SKM-1 (cell line): ENCODE data around the gene IL10RA.
"Not testable (repeated sequence)": the region's sequence is repeated elsewhere in the genome, so short reads cannot be mapped to it uniquely, and the experiment has no call there.

ENCODE experiments used
- DNase-seq: peaks from one replicate; lab custom pipeline; 2025; ENCODE audit not compliant: unreplicated experiment; lab: John Stamatoyannopoulos, UW

The IL10RA gene

GRCh38 chr11:117985953-117986887 lies at the start of gene IL10RA:
Gene IL10RA (plus strand): TSS chr11:117986394. CDS start chr11:117986468, 74 bp downstream.
- no peak for DNase-seq

GRCh38 chr11:117936973-117937372 lies 49.2 kb upstream of the IL10RA start:
- DNase-seq = no peak

- no peak for DNase-seq
These were observed 45.5 kb upstream of the IL10RA start for GRCh38 chr11:117940736-117941135.

- DNase-seq = no peak
These were observed 45.0 kb upstream of the IL10RA start for GRCh38 chr11:117941163-117941707.

GRCh38 chr11:117941976-117942654 lies 44.1 kb upstream of the IL10RA start:
- no peak for DNase-seq

- DNase-seq = no peak
These were observed 41.6 kb upstream of the IL10RA start for GRCh38 chr11:117944554-117944953.

- DNase-seq = no peak
These were observed 41.0 kb upstream of the IL10RA start for GRCh38 chr11:117945047-117945810.

GRCh38 chr11:117946156-117946841 lies 39.9 kb upstream of the IL10RA start:
- DNase-seq = no peak

GRCh38 chr11:117946842-117947526 lies 39.2 kb upstream of the IL10RA start:
- peak; percentile 73 for DNase-seq

GRCh38 chr11:117947751-117948150 lies 38.4 kb upstream of the IL10RA start:
- DNase-seq = not testable (repeated sequence)

- DNase-seq = not testable (repeated sequence)
These were observed 37.7 kb upstream of the IL10RA start for GRCh38 chr11:117948466-117948865.

GRCh38 chr11:117949062-117949461 lies 37.1 kb upstream of the IL10RA start:
- no peak for DNase-seq

GRCh38 chr11:117950301-117950700 lies 35.9 kb upstream of the IL10RA start:
- DNase-seq = no peak

GRCh38 chr11:117950993-117951961 lies 34.9 kb upstream of the IL10RA start:
- DNase-seq = no peak

GRCh38 chr11:117953024-117953671 lies 33.0 kb upstream of the IL10RA start:
- no peak for DNase-seq

GRCh38 chr11:117958949-117959348 lies 27.2 kb upstream of the IL10RA start:
- DNase-seq = no peak

GRCh38 chr11:117959438-117960149 lies 26.6 kb upstream of the IL10RA start:
- DNase-seq = no peak

- DNase-seq = no peak
These were observed 25.8 kb upstream of the IL10RA start for GRCh38 chr11:117960406-117960805.
